Subcutaneous adipose tissue (tissue), 4 donors: ENCODE results near the gene B3GAT2. TPM values are rescaled to one million over a fixed set of nuclear protein-coding genes. Genes with fewer than 3 reads are reported as not detected.

Experiments used
- total RNA-seq, 4 donors: library from RNA; depleted of rRNA; stranded (reverse); fragments of >200 nt; gene quantifications; one replicate each; pipeline ENCODE4 v1.1.0, GENCODE V29; 2016
- TF ChIP-seq, protein P1 (sequence below): fragments of 450-650 bp; IDR thresholded peaks from one replicate; pipeline ENCODE4 v1.5.1; 2016; ENCODE audit warnings: low read depth, mild to moderate bottlenecking, control low read depth, antibody characterized with exemption, moderate library complexity

Gene B3GAT2
- total RNA-seq, 4 donors from 2014 or later = not detected

DNA sequence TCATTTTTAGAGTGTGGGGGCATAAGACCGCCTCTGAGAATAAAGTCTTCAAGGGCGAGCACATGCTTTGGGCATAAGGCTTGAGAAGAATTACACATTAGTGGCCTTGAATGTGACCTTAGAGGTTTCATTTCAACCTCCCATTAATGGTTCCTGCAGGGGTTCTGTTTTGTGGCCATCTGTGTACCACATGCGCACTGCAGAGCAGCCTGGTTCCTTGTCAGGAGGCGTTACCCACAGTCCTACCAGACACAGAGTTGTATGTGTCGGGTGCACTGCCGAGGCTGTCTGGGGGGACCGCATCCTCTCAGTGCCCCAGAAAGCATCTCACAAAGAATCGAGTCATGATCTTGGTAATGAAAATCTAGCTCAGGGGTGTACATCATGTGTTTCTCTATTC is 115.7 kb downstream of the B3GAT2 start:
- TF ChIP-seq, protein P1, sequence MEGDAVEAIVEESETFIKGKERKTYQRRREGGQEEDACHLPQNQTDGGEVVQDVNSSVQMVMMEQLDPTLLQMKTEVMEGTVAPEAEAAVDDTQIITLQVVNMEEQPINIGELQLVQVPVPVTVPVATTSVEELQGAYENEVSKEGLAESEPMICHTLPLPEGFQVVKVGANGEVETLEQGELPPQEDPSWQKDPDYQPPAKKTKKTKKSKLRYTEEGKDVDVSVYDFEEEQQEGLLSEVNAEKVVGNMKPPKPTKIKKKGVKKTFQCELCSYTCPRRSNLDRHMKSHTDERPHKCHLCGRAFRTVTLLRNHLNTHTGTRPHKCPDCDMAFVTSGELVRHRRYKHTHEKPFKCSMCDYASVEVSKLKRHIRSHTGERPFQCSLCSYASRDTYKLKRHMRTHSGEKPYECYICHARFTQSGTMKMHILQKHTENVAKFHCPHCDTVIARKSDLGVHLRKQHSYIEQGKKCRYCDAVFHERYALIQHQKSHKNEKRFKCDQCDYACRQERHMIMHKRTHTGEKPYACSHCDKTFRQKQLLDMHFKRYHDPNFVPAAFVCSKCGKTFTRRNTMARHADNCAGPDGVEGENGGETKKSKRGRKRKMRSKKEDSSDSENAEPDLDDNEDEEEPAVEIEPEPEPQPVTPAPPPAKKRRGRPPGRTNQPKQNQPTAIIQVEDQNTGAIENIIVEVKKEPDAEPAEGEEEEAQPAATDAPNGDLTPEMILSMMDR = no peak

DNA sequence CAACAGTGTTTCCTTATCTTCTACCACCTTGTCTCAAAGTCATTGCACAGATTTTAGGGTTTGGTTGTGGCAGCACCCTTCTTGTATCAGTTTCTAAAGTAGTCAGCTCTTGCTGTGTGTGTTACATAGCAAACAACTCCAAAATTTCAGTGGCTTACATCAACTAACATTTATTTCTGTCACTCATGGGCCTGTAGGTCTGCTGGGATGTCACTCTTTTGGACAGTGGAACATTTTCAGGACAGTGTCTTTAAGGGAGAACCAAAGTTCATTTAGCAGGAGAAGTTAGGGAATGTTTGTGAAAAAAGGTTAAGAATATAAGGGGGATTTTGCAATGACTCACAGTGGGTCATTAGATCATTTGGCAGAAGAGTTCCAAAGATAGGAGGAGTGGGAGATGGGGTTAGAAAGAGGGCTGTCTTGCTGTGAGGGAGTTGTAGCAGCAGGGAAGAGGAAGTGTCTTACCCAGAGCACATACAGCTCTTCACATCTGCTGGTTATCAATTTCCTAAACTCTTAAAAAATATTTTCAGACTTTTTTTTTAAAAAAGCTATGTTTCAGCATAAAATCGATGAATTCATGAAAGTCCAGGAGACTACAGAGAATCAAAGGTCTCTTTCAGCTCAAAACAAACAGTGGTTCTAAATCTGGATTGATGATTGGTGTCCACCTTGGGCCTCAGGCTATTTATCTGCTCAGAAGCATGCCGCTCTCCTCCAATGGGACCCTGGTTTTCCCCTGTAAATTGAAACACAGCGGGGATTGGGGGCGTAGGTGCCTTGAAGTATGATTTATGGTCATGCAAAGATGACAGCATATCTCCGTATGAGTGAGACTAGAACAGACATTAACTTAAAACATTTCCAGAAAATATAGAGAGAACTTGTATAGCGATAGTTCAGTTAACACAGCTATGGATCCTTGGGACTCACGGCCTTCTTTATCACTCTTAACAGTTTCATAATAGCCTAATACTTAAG is 117.3 kb downstream of the B3GAT2 start:
- TF ChIP-seq, protein P1 = no peak

DNA sequence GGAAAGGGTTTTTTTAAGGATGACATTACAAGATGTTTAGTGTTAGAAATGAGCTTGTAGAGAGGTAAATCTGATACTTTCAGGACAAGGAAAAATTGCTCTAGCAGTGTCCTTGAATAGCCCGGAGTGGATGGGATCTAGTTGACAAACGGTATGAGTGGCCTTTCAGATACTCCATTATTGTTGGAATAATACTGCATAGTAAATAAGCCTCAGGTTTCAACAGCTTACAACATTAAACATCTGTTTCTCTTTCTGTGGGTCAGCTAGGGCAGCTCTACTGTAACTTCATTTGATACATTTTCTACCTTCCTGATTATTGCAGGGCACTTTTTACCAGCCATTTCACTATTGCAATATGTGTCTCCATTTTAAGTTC is 118.0 kb downstream of the B3GAT2 start:
- TF ChIP-seq, protein P1 = no peak

DNA sequence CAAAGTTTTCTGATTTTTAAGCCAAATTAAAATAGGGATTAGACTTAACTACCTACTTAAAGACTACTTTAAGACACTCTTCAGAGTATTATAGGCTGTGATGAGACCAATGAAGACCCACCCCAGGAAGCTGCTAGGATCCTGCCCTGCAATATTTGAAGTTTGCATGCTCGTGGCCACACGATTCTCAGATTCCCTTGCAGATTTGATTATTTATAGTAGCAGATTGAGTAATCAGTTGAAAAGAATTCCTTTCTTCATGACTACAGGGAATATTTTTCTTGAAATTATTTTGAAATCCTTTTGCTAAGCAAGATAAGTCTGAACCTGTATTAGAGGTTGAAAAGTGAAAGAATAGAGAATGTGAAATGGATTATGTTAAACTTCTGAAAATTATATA is 122.3 kb downstream of the B3GAT2 start:
- TF ChIP-seq, protein P1 = no peak

- TF ChIP-seq, protein P1 = no peak
These were observed 125.4 kb downstream of the B3GAT2 start for GRCh38 chr6:70831427-70831826.

- TF ChIP-seq, protein P1 = no peak
These were observed 133.2 kb downstream of the B3GAT2 start for GRCh38 chr6:70823651-70824050.

DNA sequence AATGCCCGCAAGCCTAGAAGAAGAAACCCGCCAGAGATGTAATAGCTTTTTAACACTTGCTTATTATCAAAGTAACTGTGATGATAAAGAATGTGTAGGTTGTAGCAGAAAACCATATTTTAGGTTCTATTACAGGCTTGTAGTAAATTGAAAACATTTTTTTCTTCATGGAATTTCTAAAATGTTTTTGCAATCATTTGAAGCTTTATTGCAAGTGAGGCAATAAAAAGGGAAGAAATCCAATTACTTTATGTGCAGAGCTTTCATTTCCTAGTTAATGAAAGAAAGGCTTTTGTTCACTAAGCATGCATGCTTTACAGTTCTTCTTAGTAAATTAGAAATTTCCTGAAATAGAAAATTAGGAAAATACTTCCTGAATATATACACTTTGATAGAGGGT is 135.1 kb downstream of the B3GAT2 start:
- TF ChIP-seq, protein P1 = no peak
